ENCODE measurements around the gene ADAMTS15.

ADAMTS15 gene

GRCh38 chr11:130462101-130462885, 13.8 kb downstream of the ADAMTS15 start:
- DNase-seq: no peak

- no peak for DNase-seq
These were observed 14.5 kb downstream of the ADAMTS15 start for GRCh38 chr11:130462931-130463330.

- DNase-seq: no peak
These were observed 15.9 kb downstream of the ADAMTS15 start for GRCh38 chr11:130464291-130464812.

- no peak for DNase-seq
These were observed 16.8 kb downstream of the ADAMTS15 start for GRCh38 chr11:130465263-130465662.

- no peak for DNase-seq
These were observed 18.9 kb downstream of the ADAMTS15 start for GRCh38 chr11:130467116-130467900.

GRCh38 chr11:130469181-130469580, 20.7 kb downstream of the ADAMTS15 start:
- no peak for DNase-seq

GRCh38 chr11:130470832-130471706, 22.6 kb downstream of the ADAMTS15 start:
- no peak for DNase-seq

- no peak for DNase-seq
These were observed 23.4 kb downstream of the ADAMTS15 start for GRCh38 chr11:130471731-130472433.

- DNase-seq: no peak
These were observed 24.1 kb downstream of the ADAMTS15 start for GRCh38 chr11:130472434-130472961.

GRCh38 chr11:130473056-130473794, 24.8 kb downstream of the ADAMTS15 start:
- no peak for DNase-seq

GRCh38 chr11:130473795-130474377, 25.4 kb downstream of the ADAMTS15 start:
- no peak for DNase-seq

- DNase-seq: no peak
These were observed 26.4 kb downstream of the ADAMTS15 start for GRCh38 chr11:130474637-130475400.

- no peak for DNase-seq
These were observed 27.1 kb downstream of the ADAMTS15 start for GRCh38 chr11:130475426-130476053.

- DNase-seq: no peak
These were observed 27.9 kb downstream of the ADAMTS15 start for GRCh38 chr11:130476200-130476921.

GRCh38 chr11:130476922-130477491, 28.6 kb downstream of the ADAMTS15 start:
- no peak for DNase-seq

GRCh38 chr11:130477586-130478203, 29.2 kb downstream of the ADAMTS15 start:
- DNase-seq: no peak

GRCh38 chr11:130478204-130478701, 29.8 kb downstream of the ADAMTS15 start:
- no peak for DNase-seq

GRCh38 chr11:130478881-130479280, 30.4 kb downstream of the ADAMTS15 start:
- DNase-seq: no peak
